Astrocyte (in vitro differentiated cells and primary cell): ENCODE data around the gene UBE2E3. TPM values are rescaled to one million over a fixed set of nuclear protein-coding genes. Genes with fewer than 3 reads are reported as not detected.

Experiments used
- DNase-seq: peaks from one replicate; pipeline ENCODE4 v3.0.0-alpha.2; 2010; ENCODE audit warnings: low read depth
- FAIRE-seq: peaks from 2 replicates; lab custom pipeline; 2011; peaks lifted over from hg19 to GRCh38; lab: Jason Lieb, UNC
- H2AFZ ChIP-seq: 2 replicates; pipeline ENCODE4 v1.6.0; 2012; ENCODE audit warnings: low read depth, low read length, inconsistent platforms
- H3K27ac ChIP-seq: 2 replicates; pipeline ENCODE4 v1.5.1; 2011; ENCODE audit warnings: low read depth, low read length, inconsistent platforms
- H3K27me3 ChIP-seq: 2 replicates; pipeline ENCODE4 v1.6.0; 2011; ENCODE audit warnings: low read length, inconsistent platforms; ENCODE audit not compliant: insufficient read depth
- H3K36me3 ChIP-seq: 2 replicates; pipeline ENCODE4 v1.5.1; 2011; ENCODE audit warnings: low read length, inconsistent platforms; ENCODE audit not compliant: insufficient read depth
- H3K4me1 ChIP-seq: 2 replicates; pipeline ENCODE4 v1.5.1; 2011; ENCODE audit warnings: low read length, inconsistent platforms; ENCODE audit not compliant: insufficient read depth
- H3K4me2 ChIP-seq: 2 replicates; pipeline ENCODE4 v1.6.0; 2012; ENCODE audit warnings: low read length, inconsistent platforms
- H3K4me3 ChIP-seq: 2 replicates; pipeline ENCODE4 v1.5.1; 2011; ENCODE audit warnings: low read depth, mild to moderate bottlenecking, low read length, inconsistent platforms; ENCODE audit not compliant: insufficient read depth
- H3K79me2 ChIP-seq: 2 replicates; pipeline ENCODE4 v1.6.0; 2012; ENCODE audit warnings: mild to moderate bottlenecking, low read length, inconsistent platforms; ENCODE audit not compliant: insufficient read depth
- H3K9ac ChIP-seq: 2 replicates; pipeline ENCODE4 v1.6.0; 2012; ENCODE audit warnings: mild to moderate bottlenecking, low read length, inconsistent platforms
- H3K9me3 ChIP-seq: 2 replicates; pipeline ENCODE4 v1.5.1; 2012; ENCODE audit warnings: low read depth, mild to moderate bottlenecking, low read length, inconsistent platforms; ENCODE audit not compliant: insufficient read depth
- H4K20me1 ChIP-seq: 2 replicates; pipeline ENCODE4 v1.6.0; 2012; ENCODE audit warnings: low read length, inconsistent platforms; ENCODE audit not compliant: insufficient read depth
- H3K27ac Mint-ChIP-seq: one replicate; pipeline ENCODE4 v1.8.0; 2021; ENCODE audit warnings: mild to moderate bottlenecking, mixed read lengths; ENCODE audit not compliant: unreplicated experiment
- H3K27me3 Mint-ChIP-seq: one replicate; pipeline ENCODE4 v1.8.0; 2021; ENCODE audit warnings: low read depth, mixed read lengths; ENCODE audit not compliant: unreplicated experiment
- H3K36me3 Mint-ChIP-seq: one replicate; pipeline ENCODE4 v1.8.0; 2021; ENCODE audit warnings: low read depth, mixed read lengths; ENCODE audit not compliant: unreplicated experiment
- H3K4me1 Mint-ChIP-seq: one replicate; pipeline ENCODE4 v1.8.0; 2021; ENCODE audit warnings: low read depth, mixed read lengths; ENCODE audit not compliant: unreplicated experiment
- H3K4me3 Mint-ChIP-seq: one replicate; pipeline ENCODE4 v1.8.0; 2021; ENCODE audit warnings: mild to moderate bottlenecking, moderate library complexity, mixed read lengths; ENCODE audit not compliant: unreplicated experiment
- H3K9me3 Mint-ChIP-seq: one replicate; pipeline ENCODE4 v1.8.0; 2021; ENCODE audit warnings: mild to moderate bottlenecking, mixed read lengths; ENCODE audit not compliant: unreplicated experiment
- CTCF ChIP-seq: IDR thresholded peaks from 2 replicates; pipeline ENCODE4 v1.5.1; 2011; ENCODE audit warnings: low read depth, mild to moderate bottlenecking, inconsistent platforms, low read length, moderate library complexity; ENCODE audit not compliant: insufficient read depth
- EZH2 ChIP-seq: IDR thresholded peaks from 2 replicates; pipeline ENCODE4 v1.6.1; 2012; ENCODE audit warnings: mild to moderate bottlenecking, low read length, inconsistent platforms; ENCODE audit not compliant: insufficient read depth
- total RNA-seq: library from RNA; stranded (reverse); gene quantifications from 2 replicates; pipeline ENCODE4 v1.2.1, GENCODE V29; 2021

UBE2E3 gene
- total RNA-seq, 1 donor from 2014 or later: 140 TPM

DNA sequence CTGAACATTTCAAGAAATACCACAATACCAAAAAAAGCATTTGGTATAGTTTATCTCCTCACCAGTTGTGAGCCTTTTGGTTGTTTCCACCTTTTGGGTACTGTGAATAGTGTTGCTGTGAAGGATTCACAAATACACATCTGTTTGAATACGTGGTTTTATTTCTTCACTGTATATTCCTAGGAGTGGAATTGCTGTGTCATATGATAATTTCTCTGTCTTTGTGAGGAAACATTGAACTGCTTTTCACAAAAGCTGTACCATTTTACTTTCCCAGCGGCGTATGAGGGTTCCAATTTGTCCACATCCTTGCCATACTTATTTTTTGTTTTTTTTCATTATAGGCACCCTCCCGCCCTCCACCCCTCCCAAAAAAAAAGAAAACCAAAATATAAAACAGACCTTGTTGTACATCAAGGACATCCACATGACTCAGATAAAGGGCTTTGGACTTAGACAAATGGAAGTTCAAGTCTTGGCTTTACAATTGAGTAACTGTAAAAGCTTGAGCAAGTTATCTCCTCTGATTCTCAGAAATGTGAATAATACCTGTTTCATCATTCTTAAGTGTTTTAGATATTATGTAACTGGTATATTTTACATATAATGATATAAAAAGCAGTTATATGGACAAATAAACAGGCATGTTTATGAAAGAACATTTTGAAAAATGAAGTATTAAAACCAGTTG is 19.0 kb downstream of the UBE2E3 start:
- Mint-ChIP-seq H3K27ac (no peak overlapping the region), H3K9me3 (no peaks in the 10 kb centered on the region), H3K4me3 (no peak overlapping the region), H3K36me3 (peaks cover 5% of the 10 kb centered on the region), H3K4me1 (peaks cover 6% of the 10 kb centered on the region), H3K27me3 (no peaks in the 10 kb centered on the region)
- H3K79me2 ChIP-seq: peaks cover 99% of the 10 kb centered on the region
- DNase-seq (no peak), FAIRE-seq (no peak)
- no peak overlapping the region for H3K4me2 ChIP-seq
- no peak overlapping the region for H2AFZ ChIP-seq
- no peak overlapping the region for H3K27ac ChIP-seq
- H3K4me3 ChIP-seq: no peak overlapping the region
- no peaks in the 10 kb centered on the region for H3K4me1 ChIP-seq
- peaks cover 64% of the 10 kb centered on the region for H4K20me1 ChIP-seq
- no peaks in the 10 kb centered on the region for H3K27me3 ChIP-seq
- TF ChIP-seq EZH2: no peak
- TF ChIP-seq CTCF: no peak
- no peak overlapping the region for H3K9ac ChIP-seq
- H3K9me3 ChIP-seq: no peaks in the 10 kb centered on the region
- H3K36me3 ChIP-seq: peaks cover 2% of the 10 kb centered on the region

DNA sequence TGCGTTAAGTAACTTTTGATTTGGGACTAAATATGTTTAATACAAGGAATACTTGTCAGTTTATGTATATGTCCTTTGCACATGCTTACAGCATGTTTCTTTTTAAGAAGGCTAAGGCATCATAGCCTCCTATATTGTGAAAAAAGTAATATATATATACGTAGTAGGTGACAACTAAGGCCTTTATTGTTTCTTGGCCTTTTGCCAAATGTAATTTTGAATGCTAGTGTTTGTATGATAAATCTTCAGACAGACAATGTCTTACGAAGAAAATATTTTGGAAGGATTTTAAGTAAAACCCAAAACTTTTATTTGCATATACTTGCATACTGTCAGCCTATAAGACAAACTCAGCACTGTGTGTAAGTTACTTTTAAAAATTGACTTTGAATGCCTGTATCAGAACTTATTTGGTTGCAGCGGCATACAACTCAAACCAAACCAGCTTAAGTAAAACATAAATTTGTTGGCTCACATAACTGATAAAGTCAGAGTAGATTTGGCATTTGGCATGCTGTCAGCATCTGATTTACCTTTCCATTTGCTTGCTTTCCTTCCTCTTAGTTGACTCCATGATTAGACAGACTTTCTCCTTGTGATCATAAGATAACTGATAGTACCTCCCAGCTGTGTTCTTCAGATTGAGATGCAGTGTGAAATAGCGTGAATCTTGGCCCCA is 24.4 kb downstream of the UBE2E3 start:
- no peak overlapping the region for H3K4me2 ChIP-seq
- H3K27me3 ChIP-seq: no peaks in the 10 kb centered on the region
- H3K4me1 ChIP-seq: no peaks in the 10 kb centered on the region
- no peak overlapping the region for H3K9ac ChIP-seq
- Mint-ChIP-seq H3K36me3 (peaks cover 5% of the 10 kb centered on the region), H3K4me1 (peaks cover 18% of the 10 kb centered on the region), H3K4me3 (no peak overlapping the region), H3K9me3 (no peaks in the 10 kb centered on the region), H3K27ac (no peak overlapping the region), H3K27me3 (no peaks in the 10 kb centered on the region)
- H3K36me3 ChIP-seq: no peaks in the 10 kb centered on the region
- H3K4me3 ChIP-seq: no peak overlapping the region
- H3K27ac ChIP-seq: no peak overlapping the region
- FAIRE-seq (peak; percentile 47), DNase-seq (no peak)
- peaks cover 99% of the 10 kb centered on the region for H3K79me2 ChIP-seq
- no peaks in the 10 kb centered on the region for H3K9me3 ChIP-seq
- no peak overlapping the region for H2AFZ ChIP-seq
- TF ChIP-seq EZH2 (no peak), CTCF (no peak)
- H4K20me1 ChIP-seq: peaks cover 67% of the 10 kb centered on the region

DNA sequence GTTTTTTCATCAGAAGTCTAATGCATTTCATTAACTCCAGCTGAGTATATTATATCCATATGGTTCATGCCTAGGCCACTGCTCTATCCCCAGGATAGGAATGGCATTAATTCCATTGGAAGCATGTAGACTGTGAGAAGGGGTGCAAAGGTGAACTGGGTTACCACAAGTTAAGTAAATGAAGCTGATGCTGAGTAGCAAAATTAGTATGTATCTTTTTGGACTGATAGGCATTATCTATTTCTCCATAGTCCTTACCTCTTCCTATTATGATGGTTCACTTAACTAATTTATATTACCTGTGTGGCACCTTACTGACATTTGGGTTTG is 24.9 kb downstream of the UBE2E3 start:
- FAIRE-seq (no peak), DNase-seq (no peak)
- H3K9me3 ChIP-seq: no peaks in the 10 kb centered on the region
- H3K4me3 Mint-ChIP-seq: no peak overlapping the region
- no peak overlapping the region for H3K27ac Mint-ChIP-seq
- H2AFZ ChIP-seq: no peak overlapping the region
- H3K27me3 Mint-ChIP-seq: no peaks in the 10 kb centered on the region
- TF ChIP-seq EZH2: no peak
- no peak for TF ChIP-seq CTCF
- H3K4me1 Mint-ChIP-seq: peaks cover 20% of the 10 kb centered on the region
- H3K36me3 ChIP-seq: no peaks in the 10 kb centered on the region
- H3K36me3 Mint-ChIP-seq: peaks cover 5% of the 10 kb centered on the region
- H4K20me1 ChIP-seq: peaks cover 70% of the 10 kb centered on the region
- H3K9me3 Mint-ChIP-seq: no peaks in the 10 kb centered on the region
- no peak overlapping the region for H3K4me3 ChIP-seq
- peaks cover 99% of the 10 kb centered on the region for H3K79me2 ChIP-seq
- no peak overlapping the region for H3K4me2 ChIP-seq
- H3K4me1 ChIP-seq: no peaks in the 10 kb centered on the region
- H3K27me3 ChIP-seq: no peaks in the 10 kb centered on the region
- no peak overlapping the region for H3K27ac ChIP-seq
- no peak overlapping the region for H3K9ac ChIP-seq
